ENCODE results near the gene RANBP3. TPM values are rescaled to one million over a fixed set of nuclear protein-coding genes. Genes with fewer than 3 reads are reported as not detected.

The RANBP3 gene
- total RNA-seq, 6 experiments from 2014 or later = 57.6 to 80.9 (median 70.4) TPM

DNA sequence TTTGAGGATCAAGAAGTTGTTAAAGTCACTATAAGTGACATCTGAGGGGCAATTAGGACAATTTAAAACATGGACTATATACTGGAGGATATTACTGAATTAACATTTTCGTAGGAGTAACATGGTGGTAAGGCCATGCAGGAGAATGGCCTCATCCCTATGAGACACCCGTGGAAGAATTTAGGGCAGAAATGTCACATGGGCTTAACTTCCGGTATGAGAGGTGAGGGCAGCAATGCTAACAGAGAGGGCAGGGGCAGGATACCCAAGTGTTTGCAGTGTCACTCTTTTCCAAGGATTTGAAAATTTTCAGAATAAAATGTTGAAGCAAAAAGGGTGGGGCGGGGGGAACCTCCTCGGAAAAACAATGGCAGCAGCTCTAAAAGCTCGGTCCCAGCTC is 23.6 kb downstream of the RANBP3 start:
- Mint-ChIP-seq H3K27ac (peak overlapping the region; percentile 80), H3K36me3 (ENCODE audit: low read depth) (peaks cover 10% of the 10 kb centered on the region), H3K4me3 (peak overlapping the region; percentile 29; the same call in 1 of the 2 replicates), H3K27me3 (ENCODE audit: insufficient read depth) (peaks cover 1% of the 10 kb centered on the region), H3K9me3 (no peaks in the 10 kb centered on the region), H3K4me1 (ENCODE audit: low read depth) (peaks cover 55% of the 10 kb centered on the region)
- no peak for TF ChIP-seq CTCF (IDR thresholded peaks at IDR 0.05)
- DNase-seq = no peak

DNA sequence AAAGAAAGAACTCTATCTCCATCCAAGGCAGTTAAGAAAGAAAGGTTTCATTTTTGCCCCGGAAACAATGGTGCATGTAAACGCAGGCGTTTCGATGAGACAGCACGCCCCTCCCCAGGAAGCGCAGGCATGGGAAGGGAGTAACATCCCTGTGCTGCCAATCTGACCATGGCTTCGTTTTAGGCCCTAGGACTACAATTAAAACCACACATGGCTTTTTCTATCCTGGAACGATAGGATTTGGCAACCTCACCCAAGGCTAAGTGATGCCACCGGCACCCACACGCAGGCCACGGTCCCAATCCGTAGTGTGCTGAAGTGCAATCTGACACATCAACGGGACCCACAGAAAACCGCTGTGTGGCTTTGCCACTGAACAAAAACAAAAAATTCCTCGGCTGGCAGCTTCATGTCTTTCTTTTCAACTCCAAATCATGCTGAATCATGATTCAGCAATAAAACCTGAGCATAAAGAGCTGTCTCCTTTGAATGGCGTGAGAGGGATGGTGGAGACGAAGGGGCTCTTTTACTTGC is 24.2 kb downstream of the RANBP3 start:
- H3K27me3 Mint-ChIP-seq (ENCODE audit: insufficient read depth) = peaks cover 1% of the 10 kb centered on the region
- peaks cover 10% of the 10 kb centered on the region for H3K36me3 Mint-ChIP-seq (ENCODE audit: low read depth)
- peaks cover 55% of the 10 kb centered on the region for H3K4me1 Mint-ChIP-seq (ENCODE audit: low read depth)
- H3K9me3 Mint-ChIP-seq = no peaks in the 10 kb centered on the region
- peak overlapping the region; percentile 80 for H3K27ac Mint-ChIP-seq
- H3K4me3 Mint-ChIP-seq = peak overlapping the region; percentile 29; the same call in 1 of the 2 replicates
- TF ChIP-seq CTCF (IDR thresholded peaks at IDR 0.05) = no peak
- DNase-seq = no peak

DNA sequence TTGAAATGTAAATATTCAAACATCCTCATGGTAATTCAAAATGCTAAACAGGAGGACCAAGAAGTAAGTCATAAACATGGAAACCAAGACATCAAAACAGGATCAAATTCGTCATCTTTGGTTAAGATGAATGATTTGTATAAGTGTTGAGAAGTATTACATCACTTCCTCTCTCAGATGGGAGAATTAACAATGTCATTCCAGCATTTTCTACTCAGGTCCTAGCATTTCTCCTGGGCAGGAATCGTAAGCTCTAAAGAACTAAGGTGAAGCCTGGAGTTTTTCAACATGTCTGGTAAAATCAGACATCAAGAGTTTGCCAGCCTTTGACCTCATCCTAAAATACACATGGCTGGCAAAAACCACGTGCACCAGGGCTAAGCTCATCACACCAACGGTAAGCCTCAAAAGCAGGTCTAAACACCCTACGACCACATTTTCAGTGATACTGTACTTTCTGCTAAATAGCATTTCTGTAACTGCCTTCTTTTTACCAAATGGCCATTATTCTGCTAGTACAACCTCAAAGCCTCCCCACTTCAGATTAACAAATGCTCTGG is 24.8 kb downstream of the RANBP3 start:
- DNase-seq = no peak

GRCh38 chr19:5952193-5953029 is 25.5 kb downstream of the RANBP3 start:
- no peak for DNase-seq
- Mint-ChIP-seq H3K36me3 (ENCODE audit: low read depth) (peaks cover 10% of the 10 kb centered on the region), H3K4me1 (ENCODE audit: low read depth) (peaks cover 49% of the 10 kb centered on the region), H3K9me3 (no peaks in the 10 kb centered on the region), H3K4me3 (no peak overlapping the region; the same call in 1 of the 2 replicates), H3K27me3 (ENCODE audit: insufficient read depth) (peaks cover 1% of the 10 kb centered on the region), H3K27ac (peak overlapping the region; percentile 80)
- no peak for TF ChIP-seq CTCF (IDR thresholded peaks at IDR 0.05)

More for the DNA sequence above, 24.8 kb downstream of the RANBP3 start:
- Mint-ChIP-seq H3K4me1 (ENCODE audit: low read depth) (peaks cover 55% of the 10 kb centered on the region), H3K36me3 (ENCODE audit: low read depth) (peaks cover 10% of the 10 kb centered on the region), H3K9me3 (no peaks in the 10 kb centered on the region), H3K27me3 (ENCODE audit: insufficient read depth) (peaks cover 1% of the 10 kb centered on the region), H3K4me3 (no peak overlapping the region; the same call in 1 of the 2 replicates), H3K27ac (peak overlapping the region; percentile 80)
- no peak for TF ChIP-seq CTCF (IDR thresholded peaks at IDR 0.05)

DNA sequence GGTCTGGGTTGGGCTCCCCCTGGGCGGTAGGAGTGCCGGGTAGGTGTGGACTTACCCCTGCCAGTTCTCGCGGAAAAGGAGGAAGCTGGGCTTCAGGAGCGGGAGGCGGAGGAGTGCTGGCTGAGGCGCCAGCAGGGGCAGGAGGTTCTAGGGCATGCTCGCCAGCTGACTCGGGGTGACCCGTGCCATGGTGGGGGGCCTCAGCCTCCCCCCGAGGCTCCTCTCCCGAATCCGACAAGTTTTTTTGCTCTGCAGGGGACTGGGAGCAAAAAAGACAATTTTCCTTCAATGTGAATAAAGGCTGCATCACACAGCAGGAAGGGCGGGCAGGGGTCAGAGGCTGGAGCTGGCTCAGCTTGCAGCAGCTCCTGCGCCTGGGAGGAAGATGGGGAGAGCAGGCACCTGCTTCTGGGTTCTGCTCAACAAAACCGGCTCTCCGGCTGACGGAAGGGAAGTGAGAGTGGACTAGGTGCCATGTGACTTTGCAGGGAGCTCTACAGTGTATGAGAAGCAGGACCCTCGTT is 26.5 kb downstream of the RANBP3 start:
- no peak for DNase-seq
- no peak for TF ChIP-seq CTCF (IDR thresholded peaks at IDR 0.05)
- Mint-ChIP-seq H3K36me3 (ENCODE audit: low read depth) (peaks cover 10% of the 10 kb centered on the region), H3K4me3 (no peak overlapping the region), H3K27ac (no peak overlapping the region), H3K4me1 (ENCODE audit: low read depth) (peaks cover 39% of the 10 kb centered on the region), H3K9me3 (no peaks in the 10 kb centered on the region), H3K27me3 (ENCODE audit: insufficient read depth) (peaks cover 1% of the 10 kb centered on the region)

Data from HFFc6 (cell line).